GM21619 (cell line): Measurements from ENCODE around the gene AXIN1.
"Not testable (repeated sequence)": the region's sequence is repeated elsewhere in the genome, so short reads cannot be mapped to it uniquely, and the experiment has no call there.

Experiments
- ATAC-seq: cut with Tn5 transposase; IDR thresholded peaks from one replicate; pipeline ENCODE4 v1.9.1; 2021; ENCODE audit not compliant: unreplicated experiment

AXIN1 gene

GRCh38 chr16:334861-335632 lies 17.5 kb downstream of the AXIN1 start:
- not testable (repeated sequence) for ATAC-seq

- not testable (repeated sequence) for ATAC-seq
Observed at GRCh38 chr16:334164-334832, 18.2 kb downstream of the AXIN1 start.

GRCh38 chr16:333406-334094 lies 19.0 kb downstream of the AXIN1 start:
- ATAC-seq: no peak

- ATAC-seq: not testable (repeated sequence)
Observed at GRCh38 chr16:331181-331814, 21.2 kb downstream of the AXIN1 start.

GRCh38 chr16:330741-331140 lies 21.8 kb downstream of the AXIN1 start:
- ATAC-seq: no peak

GRCh38 chr16:325375-326145 lies 27.0 kb downstream of the AXIN1 start:
- ATAC-seq: no peak

- ATAC-seq: no peak
Observed at GRCh38 chr16:324451-325334, 27.8 kb downstream of the AXIN1 start.

GRCh38 chr16:324201-324450 lies 28.4 kb downstream of the AXIN1 start:
- no peak for ATAC-seq

GRCh38 chr16:322476-323143 lies 29.9 kb downstream of the AXIN1 start:
- no peak for ATAC-seq

- ATAC-seq: no peak
Observed at GRCh38 chr16:321532-321931, 31.0 kb downstream of the AXIN1 start.

- no peak for ATAC-seq
Observed at GRCh38 chr16:320206-320605, 32.3 kb downstream of the AXIN1 start.

- no peak for ATAC-seq
Observed at GRCh38 chr16:318628-319027, 33.9 kb downstream of the AXIN1 start.

GRCh38 chr16:317583-317982 lies 34.9 kb downstream of the AXIN1 start:
- ATAC-seq: no peak

GRCh38 chr16:316741-317464 lies 35.6 kb downstream of the AXIN1 start:
- no peak for ATAC-seq

GRCh38 chr16:314795-315299 lies 37.7 kb downstream of the AXIN1 start:
- ATAC-seq: no peak

GRCh38 chr16:314351-314750 lies 38.2 kb downstream of the AXIN1 start:
- ATAC-seq: no peak

GRCh38 chr16:311725-312124 lies 40.8 kb downstream of the AXIN1 start:
- ATAC-seq: no peak

GRCh38 chr16:309476-309875 lies 43.0 kb downstream of the AXIN1 start:
- no peak for ATAC-seq
